Natural killer cell (primary cell): ENCODE results near the gene GPC1. TPM values are rescaled to one million over a fixed set of nuclear protein-coding genes. Genes with fewer than 3 reads are reported as not detected.

Experiments used
- ATAC-seq, 3 donors: fragments of 150-1000 bp in 2 of 3; fragments of 200-7000 bp in 1 of 3; cut with Tn5 transposase; 1 replicate in 1 of 3; 2 replicates in 2 of 3; pipeline ENCODE4 v1.10.0; 2021; ENCODE audit warnings: mild to moderate bottlenecking in 2 of 3, moderate library complexity in 2 of 3
- DNase-seq, 2 donors: peaks; one replicate each; pipeline versions ENCODE4 v3.0.0 to v3.0.0-alpha.2; 2013 to 2021; ENCODE audit warnings: mixed read lengths in 1 of 2
- H3K27ac ChIP-seq: one replicate; pipeline ENCODE4 v1.5.1; 2013; ENCODE audit warnings: mild to moderate bottlenecking, low read length
- H3K27me3 ChIP-seq: one replicate; pipeline ENCODE4 v1.6.1; 2013; ENCODE audit warnings: low read length; ENCODE audit not compliant: control insufficient read depth, insufficient read depth
- H3K36me3 ChIP-seq: one replicate; pipeline ENCODE4 v1.6.1; 2013; ENCODE audit warnings: low read length; ENCODE audit not compliant: control insufficient read depth, insufficient read depth
- H3K4me1 ChIP-seq: one replicate; pipeline ENCODE4 v1.6.1; 2013; ENCODE audit warnings: low read length; ENCODE audit not compliant: control insufficient read depth, insufficient read depth
- H3K4me3 ChIP-seq: one replicate; pipeline ENCODE4 v1.5.1; 2013; ENCODE audit warnings: low read length
- H3K9me3 ChIP-seq: one replicate; pipeline ENCODE4 v1.6.1; 2013; ENCODE audit warnings: low read length; ENCODE audit not compliant: control insufficient read depth, insufficient read depth
- H3K27ac Mint-ChIP-seq, 2 donors: one replicate each; pipeline ENCODE4 v1.8.0; 2022; ENCODE audit warnings: mild to moderate bottlenecking in 2 of 2, mixed read lengths in 2 of 2, moderate library complexity in 1 of 2
- H3K27me3 Mint-ChIP-seq, 2 donors: one replicate each; pipeline ENCODE4 v1.8.0; 2022; ENCODE audit warnings: low read depth in 2 of 2, mixed read lengths in 2 of 2
- H3K36me3 Mint-ChIP-seq: one replicate; pipeline ENCODE4 v1.8.0; 2022; ENCODE audit warnings: mixed read lengths
- H3K4me1 Mint-ChIP-seq, 2 donors: one replicate each; pipeline ENCODE4 v1.8.0; 2022; ENCODE audit warnings: mixed read lengths in 2 of 2
- H3K4me3 Mint-ChIP-seq: one replicate; pipeline ENCODE4 v1.8.0; 2022; ENCODE audit warnings: mild to moderate bottlenecking, moderate library complexity, mixed read lengths
- H3K9me3 Mint-ChIP-seq, 2 donors: one replicate each; pipeline ENCODE4 v1.8.0; 2022; ENCODE audit warnings: mixed read lengths in 2 of 2
- CTCF ChIP-seq: fragments of 200-600 bp; IDR thresholded peaks from one replicate; pipeline ENCODE4 v1.8.0; 2022; ENCODE audit warnings: antibody characterized with exemption
- WGBS: methylation state at CpG from one replicate; pipeline ENCODE4 v1.1.7; 2013; ENCODE audit warnings: missing lambda C conversion rate; ENCODE audit not compliant: insufficient coverage; 5-methylcytosine and 5-hydroxymethylcytosine counted together
- intact Hi-C: fragments of 100-400 bp; cut with micrococcal nuclease; formaldehyde crosslinking; loops from one replicate; pipeline ENCODE4 v1.14.2; 2022
- total RNA-seq, 4 donors: library from RNA; stranded (reverse); fragments of 120-200 nt in 1 of 4; gene quantifications; one replicate each; pipeline versions ENCODE4 v1.2.3 to v1.2.4, GENCODE V29; 2013 to 2022

The GPC1 gene
- total RNA-seq, 3 donors from 2014 or later (not counting 1 experiment from before 2014, with no cell fraction given), result 0.79 to 1.4 (median 0.94) TPM

- no peak overlapping the region for H3K4me3 ChIP-seq
- no peak for DNase-seq
- Mint-ChIP-seq H3K4me1 (peaks cover 0 to 9% of the 10 kb centered on the region in 2 donors), H3K9me3 (no peaks in the 10 kb centered on the region), H3K36me3 (no peaks in the 10 kb centered on the region), H3K27ac (no peak overlapping the region), H3K27me3 (peaks cover 4 to 8% of the 10 kb centered on the region in 2 donors), H3K4me3 (no peak overlapping the region)
- peaks cover 11% of the 10 kb centered on the region for H3K4me1 ChIP-seq
- no peaks in the 10 kb centered on the region for H3K36me3 ChIP-seq
- no peak for ATAC-seq
- TF ChIP-seq CTCF, result no peak
- 86% methylated on average over 25 of the region's 27 CpGs for WGBS
- intact Hi-C loops, result no loop called here
- no peak overlapping the region for H3K27ac ChIP-seq
- peaks cover 17% of the 10 kb centered on the region for H3K27me3 ChIP-seq
- no peaks in the 10 kb centered on the region for H3K9me3 ChIP-seq
Measured at GRCh38 chr2:240441326-240441992, 6.0 kb downstream of the GPC1 start.

- 92% methylated on average over 17 of the region's 17 CpGs for WGBS
- intact Hi-C loops, result no loop called here
- ATAC-seq (no peak), DNase-seq (no peak)
- H3K4me3 ChIP-seq, result no peak overlapping the region
- no peak overlapping the region for H3K4me3 Mint-ChIP-seq
- peaks cover 5% of the 10 kb centered on the region for H3K4me1 ChIP-seq
- peaks cover 12% of the 10 kb centered on the region for H3K27me3 ChIP-seq
- H3K27ac Mint-ChIP-seq, result no peak overlapping the region
- no peaks in the 10 kb centered on the region for H3K9me3 ChIP-seq
- no peaks in the 10 kb centered on the region for H3K36me3 ChIP-seq
- peaks cover 0 to 9% of the 10 kb centered on the region in 2 donors for H3K4me1 Mint-ChIP-seq
- no peak overlapping the region for H3K27ac ChIP-seq
- no peaks in the 10 kb centered on the region for H3K36me3 Mint-ChIP-seq
- peaks cover 4 to 8% of the 10 kb centered on the region in 2 donors for H3K27me3 Mint-ChIP-seq
- H3K9me3 Mint-ChIP-seq, result no peaks in the 10 kb centered on the region
- TF ChIP-seq CTCF, result no peak
Measured at GRCh38 chr2:240441993-240442411, 6.5 kb downstream of the GPC1 start.

GRCh38 chr2:240442891-240443715, 7.6 kb downstream of the GPC1 start:
- TF ChIP-seq CTCF, result no peak
- Mint-ChIP-seq H3K27me3 (peaks cover 0 to 2% of the 10 kb centered on the region in 2 donors), H3K9me3 (no peaks in the 10 kb centered on the region), H3K36me3 (no peaks in the 10 kb centered on the region), H3K27ac (no peak overlapping the region), H3K4me3 (no peak overlapping the region), H3K4me1 (peaks cover 0 to 4% of the 10 kb centered on the region in 2 donors)
- DNase-seq (no peak), ATAC-seq (no peak)
- peaks cover 3% of the 10 kb centered on the region for H3K4me1 ChIP-seq
- no peak overlapping the region for H3K4me3 ChIP-seq
- peaks cover 1% of the 10 kb centered on the region for H3K27me3 ChIP-seq
- no peaks in the 10 kb centered on the region for H3K9me3 ChIP-seq
- H3K36me3 ChIP-seq, result no peaks in the 10 kb centered on the region
- WGBS, result 87% methylated on average over 24 of the region's 25 CpGs
- intact Hi-C loops, result no loop called here
- H3K27ac ChIP-seq, result no peak overlapping the region
